A549 (cell line): ENCODE results near the gene ACP4. TPM values are rescaled to one million over a fixed set of nuclear protein-coding genes. Genes with fewer than 3 reads are reported as not detected.
"Not testable (repeated sequence)": the region's sequence is repeated elsewhere in the genome, so short reads cannot be mapped to it uniquely, and the experiment has no call there.

Experiments used
- ATAC-seq, 2 experiments: fragments of 200-7000 bp in 1 of 2; fragments of >200 bp in 1 of 2; cut with Nextera tagmentation in 1 of 2; cut with Tn5 transposase in 1 of 2; 3 replicates each; pipeline versions ENCODE4 v1.8.0 to v1.9.1; 2018 to 2020; ENCODE audit warnings: mild to moderate bottlenecking in 1 of 2, moderate library complexity in 1 of 2
- CTCF ChIA-PET: fragments of 300-600 bp; sonication (Branson Sonifier 250); formaldehyde crosslinking; extraction: SDS; loops from one replicate; lab custom pipeline; 2021; ENCODE audit warnings: antibody characterized with exemption, inconsistent platforms; lab: Yijun Ruan, JAX
- POLR2A ChIA-PET: fragments of 350-600 bp; formaldehyde crosslinking; extraction: SDS; loops from one replicate; lab custom pipeline; 2021; ENCODE audit warnings: antibody characterized with exemption, inconsistent platforms; lab: Yijun Ruan, JAX
- DNase-seq, 2 experiments: peaks; one replicate each; pipeline versions ENCODE4 v3.0.0 to v3.0.0-alpha.2; 2011 to 2016; ENCODE audit warnings: low read depth in 1 of 2, low spot score in 1 of 2
- FAIRE-seq: peaks from 2 replicates; lab custom pipeline; 2011; peaks lifted over from hg19 to GRCh38; lab: Jason Lieb, UNC
- H3K27ac ChIP-seq, 2 experiments: fragments of >200 bp; sonication (Bioruptor Twin); formaldehyde crosslinking; 3 replicates each; pipeline ENCODE4 v1.5.1; 2016 to 2017
- H3K4me1 ChIP-seq: fragments of >200 bp; sonication (Bioruptor Twin); formaldehyde crosslinking; 3 replicates; pipeline ENCODE4 v1.6.1; 2016
- H3K4me2 ChIP-seq: fragments of >200 bp; sonication (Bioruptor Twin); formaldehyde crosslinking; 3 replicates; pipeline ENCODE4 v1.6.1; 2016
- H3K4me3 ChIP-seq: fragments of >200 bp; sonication (Bioruptor Twin); formaldehyde crosslinking; 3 replicates; pipeline ENCODE4 v1.5.1; 2016
- H3K9me3 ChIP-seq: fragments of >200 bp; sonication (Bioruptor Twin); formaldehyde crosslinking; 3 replicates; pipeline ENCODE4 v1.6.1; 2016
- BCL3 ChIP-seq: fragments of >200 bp; sonication (Bioruptor Twin); formaldehyde crosslinking; IDR thresholded peaks from 3 replicates; pipeline ENCODE4 v1.6.1; 2016
- CHD2 ChIP-seq: fragments of 150-350 bp; IDR thresholded peaks from 2 replicates; pipeline ENCODE4 v1.6.1; 2014; ENCODE audit warnings: low read length; ENCODE audit not compliant: partially characterized antibody
- CHD4 ChIP-seq: fragments of 200-600 bp; sonication (generic); IDR thresholded peaks from 2 replicates; pipeline ENCODE4 v1.6.1; 2016; ENCODE audit warnings: antibody characterized with exemption, mild to moderate bottlenecking, borderline replicate concordance
- ELK1 ChIP-seq: fragments of 150-350 bp; IDR thresholded peaks from 2 replicates; pipeline ENCODE4 v1.6.1; 2014; ENCODE audit warnings: low read depth, mild to moderate bottlenecking, low read length
- FOSB ChIP-seq: fragments of 250-450 bp; sonication (Bioruptor Pico); IDR thresholded peaks from 2 replicates; pipeline ENCODE4 v1.5.0; 2020; ENCODE audit warnings: mild to moderate bottlenecking, moderate library complexity
- FOXS1 ChIP-seq: fragments of 250-450 bp; sonication (Bioruptor Pico); IDR thresholded peaks from 2 replicates; pipeline ENCODE4 v1.5.0; 2020; ENCODE audit warnings: mild to moderate bottlenecking, moderate library complexity
- HDAC2 ChIP-seq: fragments of 200-600 bp; sonication (generic); IDR thresholded peaks from 2 replicates; pipeline ENCODE4 v1.6.1; 2016
- HEYL ChIP-seq: fragments of 250-450 bp; sonication (Bioruptor Pico); IDR thresholded peaks from 2 replicates; pipeline ENCODE4 v1.8.0; 2021; ENCODE audit warnings: mild to moderate bottlenecking, moderate library complexity
- MAFK ChIP-seq: fragments of 450-650 bp; IDR thresholded peaks from 2 replicates; pipeline ENCODE4 v1.6.1; 2014; ENCODE audit not compliant: partially characterized antibody
- PHF8 ChIP-seq: fragments of 200-600 bp; sonication (generic); IDR thresholded peaks from 2 replicates; pipeline ENCODE4 v1.6.1; 2016; ENCODE audit warnings: low read depth, mild to moderate bottlenecking, antibody characterized with exemption, moderate library complexity, borderline replicate concordance
- POLR2A ChIP-seq: IDR thresholded peaks from 2 replicates; pipeline ENCODE4 v1.6.1; 2012; ENCODE audit warnings: mild to moderate bottlenecking, low read length
- POLR2AphosphoS2 ChIP-seq: conservative IDR thresholded peaks from 2 replicates; pipeline ENCODE4 v1.6.1; 2012; ENCODE audit warnings: low read length, improper control_type of control experiment, inconsistent platforms
- RAD21 ChIP-seq, 2 experiments: fragments of >200 bp in 1 of 2; sonication (Bioruptor Twin) in 1 of 2; formaldehyde crosslinking in 1 of 2; IDR thresholded peaks in 1 of 2; conservative IDR thresholded peaks in 1 of 2; 2 replicates in 1 of 2; 3 replicates in 1 of 2; pipeline ENCODE4 v1.6.1; 2012 to 2018; ENCODE audit warnings: inconsistent platforms in 1 of 2
- SREBF2 ChIP-seq: fragments of 450-650 bp; IDR thresholded peaks from 2 replicates; pipeline ENCODE4 v1.6.1; 2014; ENCODE audit warnings: mild to moderate bottlenecking, moderate library complexity
- TFCP2L1 ChIP-seq: fragments of 250-450 bp; sonication (Bioruptor Pico); IDR thresholded peaks from 2 replicates; pipeline ENCODE4 v1.5.0; 2021; ENCODE audit warnings: mild to moderate bottlenecking
- USF2 ChIP-seq: fragments of 450-650 bp; IDR thresholded peaks from 2 replicates; pipeline ENCODE4 v1.6.1; 2014; ENCODE audit warnings: antibody characterized with exemption
- ZC3H11A ChIP-seq: fragments of 450-650 bp; IDR thresholded peaks from 2 replicates; pipeline ENCODE4 v1.6.1; 2014; ENCODE audit warnings: antibody characterized with exemption, mild to moderate bottlenecking
- ZFP36 ChIP-seq: fragments of 450-650 bp; IDR thresholded peaks from 2 replicates; pipeline ENCODE4 v1.6.1; 2014; ENCODE audit warnings: borderline replicate concordance; ENCODE audit not compliant: partially characterized antibody
- ZSCAN20 ChIP-seq: fragments of 250-450 bp; sonication (Bioruptor Pico); IDR thresholded peaks from 2 replicates; pipeline ENCODE4 v1.8.0; 2022; ENCODE audit warnings: mild to moderate bottlenecking, moderate library complexity
- WGBS: methylation state at CpG from one replicate; pipeline ENCODE4 v1.1.6; 2017; ENCODE audit errors: missing lambda C conversion rate; 5-methylcytosine and 5-hydroxymethylcytosine counted together
- polyA plus RNA-seq, 4 experiments: library from polyadenylated mRNA; depleted of rRNA in 3 of 4; stranded (reverse); fragments of >200 nt; fragmentation: RNase III in 1 of 4; extraction: RNeasy Plus Mini Kit Qiagen cat#74134 plus additional on column Dnase treatment in 1 of 4; gene quantifications; 2 replicates in 3 of 4; 3 replicates in 1 of 4; pipeline ENCODE4 v1.2.3, GENCODE V29; 2011 to 2017

Gene ACP4
- polyA plus RNA-seq, 2 of the 4 experiments (the other 2 are of a cell fraction), result not detected

GRCh38 chr19:50767263-50767662, 23.0 kb upstream of the ACP4 start:
- peak; percentile 99 for FAIRE-seq
- not testable (repeated sequence) for H3K4me1 ChIP-seq, H3K4me2 ChIP-seq, H3K27ac ChIP-seq, DNase-seq, H3K9me3 ChIP-seq, H3K4me3 ChIP-seq
- 25% methylated on average over 5 of the region's 5 CpGs for WGBS
- POLR2A ChIA-PET, result interaction anchor here (0.7 kb wide), 1 partner anchor 67 kb away, joined by 3 read pairs; no protein-coding TSS in a partner anchor
- peak; percentile 60 to 72; a peak in 5 of 6 replicates for ATAC-seq
- TF ChIP-seq USF2, result peak; percentile 16; the same call in 1 of the 2 replicates
- CTCF ChIA-PET, result interaction anchor here (1.0 to 2.4 kb wide), 3 partner anchors 16 to 230 kb away, joined by 3 to 10 read pairs (median 7); no protein-coding TSS in a partner anchor

- Histone ChIP-seq H3K4me3 (no peak overlapping the region), H3K9me3 (peaks cover 7% of the 10 kb centered on the region; the same call in 2 of the 3 replicates), H3K4me2 (no peak overlapping the region), H3K4me1 (no peaks in the 10 kb centered on the region), H3K27ac (no peak overlapping the region)
- ATAC-seq, result no peak
- CTCF ChIA-PET, result interaction anchor here (1.0 to 2.1 kb wide), 2 partner anchors 44 to 231 kb away, joined by 3 to 7 read pairs; no protein-coding TSS in a partner anchor
- no peak for FAIRE-seq
- WGBS, result 76% methylated on average over 5 of the region's 5 CpGs
- TF ChIP-seq TFCP2L1 (CRISPR knock-in tag) (no peak), MAFK (no peak), ZSCAN20 (CRISPR knock-in tag) (no peak), ELK1 (no peak), HEYL (CRISPR knock-in tag) (no peak), ZC3H11A (no peak), CHD2 (no peak), SREBF2 (no peak), BCL3 (no peak)
- DNase-seq, result no peak
- POLR2A ChIA-PET, result no interaction called here
These were observed 21.9 kb upstream of the ACP4 start for GRCh38 chr19:50768277-50768676.

- FAIRE-seq, H3K9me3 ChIP-seq, H3K4me2 ChIP-seq, ATAC-seq, POLR2A ChIA-PET, DNase-seq, H3K4me3 ChIP-seq, H3K4me1 ChIP-seq, H3K27ac ChIP-seq: not testable (repeated sequence)
- WGBS, result 5% methylated on average over 2 of the region's 2 CpGs
- CTCF ChIA-PET, result interaction anchor here (0.6 to 2.1 kb wide), 5 partner anchors 10 to 101 kb away, joined by 3 to 16 read pairs (median 3); no protein-coding TSS in a partner anchor
These were observed 20.1 kb upstream of the ACP4 start, which contains the start of gene GPR32 for GRCh38 chr19:50770164-50770563. TSS of gene GPR32 (plus strand) at chr19:50770464. CDS start at chr19:50770601, 137 bp downstream.

GRCh38 chr19:50770888-50771287, 19.3 kb upstream of the ACP4 start:
- CTCF ChIA-PET, result interaction anchor here (0.8 to 2.1 kb wide), 3 partner anchors 9 to 102 kb away, joined by 3 to 16 read pairs (median 5); no protein-coding TSS in a partner anchor

More at GRCh38 chr19:50770888-50771287, 19.3 kb upstream of the ACP4 start:
- H3K27ac ChIP-seq, result no peak overlapping the region
- FAIRE-seq (no peak), DNase-seq (no peak), ATAC-seq (no peak; a peak in 1 of 6 replicates)
- peaks cover 7% of the 10 kb centered on the region; the same call in 2 of the 3 replicates for H3K9me3 ChIP-seq
- H3K4me1 ChIP-seq, result no peaks in the 10 kb centered on the region
- WGBS, result 67% methylated on average over 13 of the region's 13 CpGs
- no peak overlapping the region for H3K4me3 ChIP-seq
- no peak overlapping the region for H3K4me2 ChIP-seq
- no peak for TF ChIP-seq POLR2AphosphoS2
- no peak for TF ChIP-seq PHF8
- TF ChIP-seq FOXS1 (CRISPR knock-in tag), result no peak
- no peak for TF ChIP-seq CHD4
- TF ChIP-seq FOSB (CRISPR knock-in tag), result no peak
- no peak for TF ChIP-seq HDAC2
- TF ChIP-seq ZFP36, result no peak
- no peak for TF ChIP-seq POLR2A
- no peak for TF ChIP-seq RAD21 (conservative IDR thresholded peaks at IDR 0.05 in 1 of 2, IDR thresholded peaks at IDR 0.05 in 1 of 2)
- POLR2A ChIA-PET, result no interaction called here
